SKM-1 treated with dmso at 0.1 percent for 144 hours (cell line): Measurements from ENCODE around the gene RNF5.
"Not testable (repeated sequence)": the region's sequence is repeated elsewhere in the genome, so short reads cannot be mapped to it uniquely, and the experiment has no call there.

ENCODE experiments used
- DNase-seq: peaks from one replicate; lab custom pipeline; 2025; ENCODE audit not compliant: unreplicated experiment; lab: John Stamatoyannopoulos, UW

Gene RNF5

GRCh38 chr6:32188381-32189068 is 10.3 kb downstream of the RNF5 start:
- DNase-seq = no peak

GRCh38 chr6:32189069-32189741 is 11.0 kb downstream of the RNF5 start:
- no peak for DNase-seq

GRCh38 chr6:32189742-32190053 is 11.5 kb downstream of the RNF5 start:
- no peak for DNase-seq

- peak; percentile 92 for DNase-seq
Observed at GRCh38 chr6:32190054-32190851, 12.0 kb downstream of the RNF5 start, which contains the start of gene PBX2. PBX2 (minus strand) TSS chr6:32190202; CDS start chr6:32189915, 287 bp downstream.

- DNase-seq = no peak
Observed at GRCh38 chr6:32190911-32191677, 12.9 kb downstream of the RNF5 start.

GRCh38 chr6:32191696-32192607 is 13.7 kb downstream of the RNF5 start:
- no peak for DNase-seq

GRCh38 chr6:32192608-32193039 is 14.4 kb downstream of the RNF5 start, which contains the start of gene GPSM3:
GPSM3 (minus strand) TSS chr6:32192643; CDS start chr6:32192513, 130 bp downstream.
- peak; percentile 72 for DNase-seq

- not testable (repeated sequence) for DNase-seq
Observed at GRCh38 chr6:32193096-32193495, 14.9 kb downstream of the RNF5 start.

GRCh38 chr6:32194388-32194787 is 16.2 kb downstream of the RNF5 start:
- DNase-seq = no peak

GRCh38 chr6:32194825-32195651 is 16.8 kb downstream of the RNF5 start:
- DNase-seq = peak; percentile 60

GRCh38 chr6:32195652-32195901 is 17.4 kb downstream of the RNF5 start:
- DNase-seq = peak; percentile 98

- no peak for DNase-seq
Observed at GRCh38 chr6:32195902-32196681, 17.9 kb downstream of the RNF5 start.

- no peak for DNase-seq
Observed at GRCh38 chr6:32196682-32197616, 18.7 kb downstream of the RNF5 start.

GRCh38 chr6:32198345-32198696 is 20.1 kb downstream of the RNF5 start:
- DNase-seq = no peak

GRCh38 chr6:32198866-32199265 is 20.7 kb downstream of the RNF5 start:
- DNase-seq = no peak

- no peak for DNase-seq
Observed at GRCh38 chr6:32200711-32201475, 22.7 kb downstream of the RNF5 start.

GRCh38 chr6:32202186-32202585 is 24.0 kb downstream of the RNF5 start:
- DNase-seq = no peak
